ENCODE data around the gene BMP2. TPM values are rescaled to one million over a fixed set of nuclear protein-coding genes. Genes with fewer than 3 reads are reported as not detected.
A peak's percentile ranks its signal among the peaks of the same experiment; 100 is the strongest.

The BMP2 gene
- total RNA-seq, 3 donors from 2014 or later (not counting 1 experiment from before 2014, with no cell fraction given), result 0.45 to 0.66 (median 0.45) TPM

GRCh38 chr20:6768228-6769140, 998 bp downstream of the BMP2 start:
- peak overlapping the region; percentile 65 for H3K4me3 Mint-ChIP-seq
- TF ChIP-seq CTCF (IDR thresholded peaks at IDR 0.05), result no peak
- peak in 1 of 2 donors; percentile 16 for DNase-seq
- H3K9me3 Mint-ChIP-seq, result no peaks in the 10 kb centered on the region
- H3K4me1 Mint-ChIP-seq, result peaks cover 7 to 10% of the 10 kb centered on the region in 2 donors
- Histone ChIP-seq H3K4me3 (ENCODE audit: low read length) (peak overlapping the region; percentile 43), H3K4me1 (ENCODE audit: control insufficient read depth, insufficient read depth, low read length) (peaks cover 21% of the 10 kb centered on the region), H3K27ac (ENCODE audit: low read length) (no peak overlapping the region), H3K9me3 (ENCODE audit: control insufficient read depth, insufficient read depth, low read length) (no peaks in the 10 kb centered on the region), H3K27me3 (ENCODE audit: control insufficient read depth, insufficient read depth, low read length) (peaks cover 9% of the 10 kb centered on the region), H3K36me3 (ENCODE audit: control insufficient read depth, insufficient read depth, low read length) (no peaks in the 10 kb centered on the region)
- WGBS (ENCODE audit: insufficient coverage), result 3% methylated on average over 70 of the region's 70 CpGs
- H3K36me3 Mint-ChIP-seq, result no peaks in the 10 kb centered on the region
- H3K27ac Mint-ChIP-seq, result no peak overlapping the region
- intact Hi-C loops (cut with micrococcal nuclease), result loop anchor here (10.0 kb wide), 1 partner anchor 1956 kb away; no protein-coding TSS in a partner anchor
- no peak for ATAC-seq
- peaks cover 29 to 41% of the 10 kb centered on the region in 2 donors for H3K27me3 Mint-ChIP-seq (ENCODE audit: low read depth in 2 of 2)

GRCh38 chr20:6769903-6770785, 2.7 kb downstream of the BMP2 start:
- 14% methylated on average over 55 of the region's 55 CpGs for WGBS (ENCODE audit: insufficient coverage)
- H3K4me1 ChIP-seq (ENCODE audit: control insufficient read depth, insufficient read depth, low read length), result peaks cover 21% of the 10 kb centered on the region
- no peaks in the 10 kb centered on the region for H3K36me3 ChIP-seq (ENCODE audit: control insufficient read depth, insufficient read depth, low read length)
- peaks cover 33 to 46% of the 10 kb centered on the region in 2 donors for H3K27me3 Mint-ChIP-seq (ENCODE audit: low read depth in 2 of 2)
- no peak for TF ChIP-seq CTCF (IDR thresholded peaks at IDR 0.05)
- intact Hi-C loops (cut with micrococcal nuclease), result loop anchor here (10.0 kb wide), 1 partner anchor 1955 kb away; no protein-coding TSS in a partner anchor
- DNase-seq (peak in 1 of 2 donors; percentile 24), ATAC-seq (peak; percentile 11 to 55 (median 45))
- H3K36me3 Mint-ChIP-seq, result no peaks in the 10 kb centered on the region
- H3K9me3 Mint-ChIP-seq, result no peaks in the 10 kb centered on the region
- H3K9me3 ChIP-seq (ENCODE audit: control insufficient read depth, insufficient read depth, low read length), result no peaks in the 10 kb centered on the region
- peaks cover 7 to 10% of the 10 kb centered on the region in 2 donors for H3K4me1 Mint-ChIP-seq
- peak overlapping the region; percentile 78 for H3K4me3 Mint-ChIP-seq
- H3K27ac Mint-ChIP-seq, result no peak overlapping the region
- no peak overlapping the region for H3K27ac ChIP-seq (ENCODE audit: low read length)
- H3K4me3 ChIP-seq (ENCODE audit: low read length), result peak overlapping the region; percentile 43
- H3K27me3 ChIP-seq (ENCODE audit: control insufficient read depth, insufficient read depth, low read length), result peaks cover 9% of the 10 kb centered on the region

- Mint-ChIP-seq H3K27me3 (ENCODE audit: low read depth in 2 of 2) (peaks cover 39 to 52% of the 10 kb centered on the region in 2 donors), H3K4me3 (peak overlapping the region; percentile 45), H3K36me3 (no peaks in the 10 kb centered on the region), H3K9me3 (no peaks in the 10 kb centered on the region), H3K27ac (no peak overlapping the region), H3K4me1 (peaks cover 7 to 10% of the 10 kb centered on the region in 2 donors)
- WGBS (ENCODE audit: insufficient coverage), result 83% methylated on average over 2 of the region's 3 CpGs
- Histone ChIP-seq H3K9me3 (ENCODE audit: control insufficient read depth, insufficient read depth, low read length) (no peaks in the 10 kb centered on the region), H3K27ac (ENCODE audit: low read length) (no peak overlapping the region), H3K4me1 (ENCODE audit: control insufficient read depth, insufficient read depth, low read length) (peaks cover 21% of the 10 kb centered on the region), H3K4me3 (ENCODE audit: low read length) (no peak overlapping the region), H3K27me3 (ENCODE audit: control insufficient read depth, insufficient read depth, low read length) (peaks cover 9% of the 10 kb centered on the region), H3K36me3 (ENCODE audit: control insufficient read depth, insufficient read depth, low read length) (no peaks in the 10 kb centered on the region)
- DNase-seq (no peak), ATAC-seq (no peak)
- no peak for TF ChIP-seq CTCF (IDR thresholded peaks at IDR 0.05)
- intact Hi-C loops (cut with micrococcal nuclease), result no loop called here
These were observed 3.3 kb downstream of the BMP2 start for GRCh38 chr20:6770786-6771100.
